Raji (cell line): ENCODE results near the gene RANBP17.

Experiments
- POLR2A ChIP-seq: IDR thresholded peaks from 2 replicates; pipeline ENCODE4 v1.6.1; 2011; ENCODE audit warnings: low read depth, low read length, control low read depth; ENCODE audit not compliant: insufficient read depth

Gene RANBP17

GRCh38 chr5:170860818-170861666, 776 bp upstream of the RANBP17 start:
- no peak for TF ChIP-seq POLR2A

- no peak for TF ChIP-seq POLR2A
Observed at GRCh38 chr5:170861667-170861916, 226 bp upstream of the RANBP17 start.

- no peak for TF ChIP-seq POLR2A
Observed at GRCh38 chr5:170863646-170864045, 1.8 kb downstream of the RANBP17 start.

DNA sequence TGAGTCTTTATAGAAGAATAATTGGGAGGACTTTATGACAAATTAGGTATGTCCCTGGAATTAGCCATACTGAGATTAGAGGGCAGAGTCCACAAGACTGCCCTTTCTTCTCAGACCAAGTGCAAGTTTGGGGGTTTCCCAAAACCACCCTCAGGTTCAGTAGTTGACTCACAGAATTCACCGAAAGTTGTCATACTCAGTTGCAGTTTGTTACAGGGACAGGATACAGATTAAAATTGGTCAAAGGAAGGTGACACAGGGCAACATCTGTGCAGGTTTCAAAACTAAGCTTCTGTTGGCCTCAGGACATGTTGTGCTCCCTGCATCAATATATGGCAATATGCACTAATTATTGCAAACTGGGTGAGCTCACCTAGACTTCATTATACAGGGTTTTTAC, 3.8 kb downstream of the RANBP17 start:
- no peak for TF ChIP-seq POLR2A

DNA sequence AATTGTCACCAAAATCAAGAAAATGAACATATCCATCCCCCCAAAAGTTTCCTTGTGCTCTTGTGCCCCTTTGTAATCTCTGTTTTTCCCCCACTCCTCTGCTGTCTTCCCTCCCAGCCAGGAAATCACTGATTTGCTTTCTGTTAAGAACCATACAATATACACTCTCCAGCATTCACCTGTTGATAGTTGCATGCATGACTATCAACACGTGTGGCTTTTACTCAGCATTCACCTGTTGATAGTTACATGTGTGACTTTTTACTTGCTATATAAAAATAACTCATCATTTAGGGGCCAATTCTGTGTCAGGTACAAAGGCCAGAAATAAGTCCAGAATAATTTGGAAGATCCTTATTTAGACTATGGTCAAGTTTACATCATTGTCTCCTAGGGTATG, 6.0 kb downstream of the RANBP17 start:
- no peak for TF ChIP-seq POLR2A

DNA sequence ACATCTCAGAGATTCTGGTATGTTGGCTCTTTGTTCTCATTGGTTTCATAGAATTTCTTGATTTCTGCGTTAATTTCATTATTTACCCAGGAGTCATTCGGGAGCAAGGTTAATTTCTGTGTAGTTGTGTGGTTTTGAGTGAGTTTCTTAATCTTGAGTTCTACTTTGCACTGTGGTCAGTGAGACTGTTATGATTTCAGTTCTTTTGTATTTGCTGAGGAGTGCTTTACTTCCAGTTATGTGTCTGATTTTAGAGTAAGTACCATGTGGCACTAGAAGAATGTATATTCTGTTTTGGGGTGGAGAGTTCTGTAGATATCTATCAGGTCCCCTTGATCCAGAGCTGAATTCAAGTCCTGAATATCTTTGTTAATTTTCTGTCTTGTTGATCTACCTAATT, 12.2 kb downstream of the RANBP17 start:
- no peak for TF ChIP-seq POLR2A

- no peak for TF ChIP-seq POLR2A
Observed at GRCh38 chr5:170875811-170876210, 14.0 kb downstream of the RANBP17 start.

- TF ChIP-seq POLR2A = no peak
Observed at GRCh38 chr5:170880084-170880483, 18.3 kb downstream of the RANBP17 start.

DNA sequence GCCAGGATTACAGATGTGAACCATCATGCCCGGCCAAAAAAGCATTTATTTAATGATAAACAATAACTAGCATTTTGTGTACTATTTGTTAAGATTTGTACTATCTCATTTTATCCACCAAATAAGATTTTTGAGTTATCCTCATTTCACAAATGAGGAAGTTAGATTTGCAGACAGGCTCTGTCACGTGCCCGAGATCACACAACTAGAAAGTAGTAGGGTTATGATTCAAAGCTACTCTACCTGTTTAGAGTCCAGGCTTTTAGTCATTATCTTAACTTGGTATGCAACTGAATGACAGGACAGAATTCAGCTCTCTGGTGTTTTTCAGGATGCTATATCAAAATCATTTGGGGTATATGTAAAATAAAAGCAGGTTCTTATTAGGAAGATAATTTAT, 20.5 kb downstream of the RANBP17 start:
- no peak for TF ChIP-seq POLR2A

DNA sequence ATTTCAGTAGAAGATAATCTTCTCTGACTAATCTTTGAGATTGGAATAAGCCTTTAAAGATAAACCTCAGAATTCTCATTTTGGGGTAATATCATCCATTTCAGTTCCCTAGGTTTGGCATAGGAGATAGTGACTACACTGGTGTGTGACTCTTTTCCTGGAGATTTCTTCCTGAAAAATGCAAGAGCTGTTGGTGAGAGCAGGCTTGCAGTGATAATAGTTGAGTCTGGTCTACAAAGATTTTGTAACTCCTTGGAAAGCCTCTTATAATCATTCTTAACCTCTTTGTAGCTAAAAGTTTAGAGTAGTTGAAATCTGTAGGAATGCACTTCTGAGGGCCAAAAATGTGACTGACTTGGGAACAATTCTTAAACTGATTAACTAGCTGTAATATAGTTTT, 23.4 kb downstream of the RANBP17 start:
- no peak for TF ChIP-seq POLR2A

- TF ChIP-seq POLR2A = no peak
Observed at GRCh38 chr5:170885809-170886208, 24.0 kb downstream of the RANBP17 start.

- TF ChIP-seq POLR2A = no peak
Observed at GRCh38 chr5:170886210-170886894, 24.5 kb downstream of the RANBP17 start.

GRCh38 chr5:170892196-170892595, 30.4 kb downstream of the RANBP17 start:
- TF ChIP-seq POLR2A = no peak

- TF ChIP-seq POLR2A = no peak
Observed at GRCh38 chr5:170894665-170895064, 32.8 kb downstream of the RANBP17 start.

DNA sequence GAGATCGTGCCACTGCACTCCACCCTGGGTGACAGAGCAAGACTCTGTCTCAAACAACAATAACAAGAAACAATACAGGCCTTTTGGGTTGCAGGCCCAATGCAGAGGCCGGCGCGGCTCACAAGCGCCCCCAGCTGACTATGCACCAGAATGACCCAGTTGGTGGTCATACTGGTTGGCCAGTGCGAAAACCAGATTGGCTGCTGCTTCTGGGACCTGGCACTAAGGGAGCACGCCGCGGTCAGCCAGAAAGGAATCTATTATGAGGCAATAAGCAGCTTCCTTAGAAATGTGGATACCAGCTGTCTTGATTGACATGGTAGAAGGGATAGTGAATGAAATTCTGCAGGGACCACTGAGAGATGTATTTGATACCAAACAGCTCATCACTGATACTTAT, 35.0 kb downstream of the RANBP17 start:
- TF ChIP-seq POLR2A = no peak

- no peak for TF ChIP-seq POLR2A
Observed at GRCh38 chr5:170903075-170903474, 41.3 kb downstream of the RANBP17 start.

DNA sequence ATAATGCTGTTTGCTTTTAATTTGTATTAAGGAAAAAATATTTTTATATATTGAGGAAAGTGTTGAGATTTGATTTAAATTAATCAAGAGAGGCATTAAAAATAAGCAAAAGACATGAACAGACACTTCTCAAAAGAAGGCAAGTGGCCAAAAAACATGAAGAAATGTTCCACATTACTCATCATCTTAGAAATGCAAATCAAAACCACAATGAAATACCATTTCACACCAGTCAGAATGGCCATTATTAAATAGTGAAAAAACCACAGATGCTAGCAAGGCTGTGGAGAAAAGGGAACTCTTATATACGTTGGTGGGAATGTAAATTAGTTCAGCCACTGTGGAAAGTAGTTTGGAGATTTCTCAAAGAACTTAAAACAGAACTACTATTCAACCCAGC, 45.9 kb downstream of the RANBP17 start:
- no peak for TF ChIP-seq POLR2A

GRCh38 chr5:170913573-170913972, 51.8 kb downstream of the RANBP17 start:
- TF ChIP-seq POLR2A = no peak

GRCh38 chr5:170917113-170917512, 55.3 kb downstream of the RANBP17 start:
- TF ChIP-seq POLR2A = no peak
